GM12873 (cell line): Measurements from ENCODE around the gene KIR3DL2.
"Not testable (repeated sequence)": the region's sequence is repeated elsewhere in the genome, so short reads cannot be mapped to it uniquely, and the experiment has no call there.

ENCODE experiments used
- TF ChIP-seq, protein P1 (sequence below): IDR thresholded peaks from 2 replicates; pipeline ENCODE4 v1.5.1; 2012; ENCODE audit warnings: low read depth, mild to moderate bottlenecking, moderate library complexity, low read length, control low read depth; ENCODE audit not compliant: insufficient read depth; ENCODE audit errors: missing control alignments

KIR3DL2 gene

DNA sequence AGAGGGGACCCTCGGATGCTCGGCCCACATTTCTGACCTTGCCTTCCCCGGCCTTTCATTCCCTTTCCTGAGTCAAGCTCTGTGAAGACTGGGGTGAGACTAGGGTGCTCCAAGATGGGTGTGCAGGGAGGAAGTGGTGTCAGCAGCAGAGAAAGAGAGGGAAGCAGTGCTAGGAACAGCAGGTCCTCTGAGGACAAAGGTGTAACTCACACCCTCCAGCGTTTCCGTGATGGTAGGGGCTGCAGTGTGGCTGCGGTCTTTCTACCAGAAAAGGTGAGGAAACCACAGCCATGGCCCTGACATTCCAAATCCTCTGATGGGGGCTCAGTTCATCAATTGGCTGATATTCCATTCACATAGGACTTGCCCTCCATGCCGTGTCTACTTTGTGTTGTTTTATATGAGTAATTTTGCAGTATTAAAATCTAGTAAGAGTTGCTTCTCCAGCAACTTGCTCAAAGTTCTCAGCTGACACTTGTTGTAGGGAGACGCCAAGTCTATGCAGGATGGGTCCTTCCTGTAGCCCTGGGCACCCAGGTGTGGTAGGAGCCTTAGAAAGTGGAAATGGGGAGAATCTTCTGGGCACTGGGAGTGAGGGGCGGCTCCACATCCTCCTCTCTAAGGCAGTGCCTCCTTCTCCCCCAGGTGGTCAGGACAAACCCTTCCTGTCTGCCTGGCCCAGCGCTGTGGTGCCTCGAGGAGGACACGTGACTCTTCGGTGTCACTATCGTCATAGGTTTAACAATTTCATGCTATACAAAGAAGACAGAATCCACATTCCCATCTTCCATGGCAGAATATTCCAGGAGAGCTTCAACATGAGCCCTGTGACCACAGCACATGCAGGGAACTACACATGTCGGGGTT, 32.3 kb upstream of the KIR3DL2 start:
- TF ChIP-seq, protein P1, sequence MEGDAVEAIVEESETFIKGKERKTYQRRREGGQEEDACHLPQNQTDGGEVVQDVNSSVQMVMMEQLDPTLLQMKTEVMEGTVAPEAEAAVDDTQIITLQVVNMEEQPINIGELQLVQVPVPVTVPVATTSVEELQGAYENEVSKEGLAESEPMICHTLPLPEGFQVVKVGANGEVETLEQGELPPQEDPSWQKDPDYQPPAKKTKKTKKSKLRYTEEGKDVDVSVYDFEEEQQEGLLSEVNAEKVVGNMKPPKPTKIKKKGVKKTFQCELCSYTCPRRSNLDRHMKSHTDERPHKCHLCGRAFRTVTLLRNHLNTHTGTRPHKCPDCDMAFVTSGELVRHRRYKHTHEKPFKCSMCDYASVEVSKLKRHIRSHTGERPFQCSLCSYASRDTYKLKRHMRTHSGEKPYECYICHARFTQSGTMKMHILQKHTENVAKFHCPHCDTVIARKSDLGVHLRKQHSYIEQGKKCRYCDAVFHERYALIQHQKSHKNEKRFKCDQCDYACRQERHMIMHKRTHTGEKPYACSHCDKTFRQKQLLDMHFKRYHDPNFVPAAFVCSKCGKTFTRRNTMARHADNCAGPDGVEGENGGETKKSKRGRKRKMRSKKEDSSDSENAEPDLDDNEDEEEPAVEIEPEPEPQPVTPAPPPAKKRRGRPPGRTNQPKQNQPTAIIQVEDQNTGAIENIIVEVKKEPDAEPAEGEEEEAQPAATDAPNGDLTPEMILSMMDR: no peak

DNA sequence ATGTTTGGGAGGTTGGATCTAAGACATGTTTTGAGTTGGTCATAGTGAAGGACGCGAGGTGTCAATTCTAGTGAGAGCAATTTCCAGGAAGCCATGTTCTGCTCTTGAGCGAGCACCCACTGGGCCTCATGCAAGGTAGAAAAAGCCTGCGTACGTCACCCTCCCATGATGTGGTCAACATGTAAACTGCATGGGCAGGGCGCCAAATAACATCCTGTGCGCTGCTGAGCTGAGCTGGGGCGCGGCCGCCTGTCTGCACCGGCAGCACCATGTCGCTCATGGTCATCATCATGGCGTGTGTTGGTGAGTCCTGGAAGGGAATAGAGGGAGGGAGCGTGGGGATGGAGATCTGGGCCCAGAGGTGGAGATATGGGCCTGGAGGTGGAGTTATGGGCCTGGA, 17.7 kb upstream of the KIR3DL2 start, which contains the start of gene KIR2DS4:
TSS of gene KIR2DS4 (plus strand) at position 181 of the 400 bp plus-strand sequence.
- TF ChIP-seq, protein P1: not testable (repeated sequence)

DNA sequence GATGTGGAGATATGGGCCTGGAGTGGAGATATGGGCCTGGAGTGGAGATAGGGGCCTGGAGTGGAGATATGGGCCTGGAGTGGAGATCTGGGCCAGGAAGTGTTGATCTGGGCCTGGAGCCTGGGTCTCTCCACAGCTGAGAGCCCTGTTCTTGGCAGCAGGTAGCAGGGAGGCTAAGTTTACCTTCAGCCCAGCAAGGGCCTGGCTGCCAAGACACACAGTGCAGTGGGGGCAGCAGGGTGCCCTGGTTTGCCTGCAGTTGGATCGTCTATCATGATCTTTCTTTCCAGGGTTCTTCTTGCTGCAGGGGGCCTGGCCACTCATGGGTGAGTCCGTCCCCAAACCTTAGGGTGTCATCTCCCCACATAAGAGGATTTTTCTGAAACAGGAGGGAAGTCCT, 687 bp downstream of the KIR3DL2 start:
- TF ChIP-seq, protein P1: no peak

DNA sequence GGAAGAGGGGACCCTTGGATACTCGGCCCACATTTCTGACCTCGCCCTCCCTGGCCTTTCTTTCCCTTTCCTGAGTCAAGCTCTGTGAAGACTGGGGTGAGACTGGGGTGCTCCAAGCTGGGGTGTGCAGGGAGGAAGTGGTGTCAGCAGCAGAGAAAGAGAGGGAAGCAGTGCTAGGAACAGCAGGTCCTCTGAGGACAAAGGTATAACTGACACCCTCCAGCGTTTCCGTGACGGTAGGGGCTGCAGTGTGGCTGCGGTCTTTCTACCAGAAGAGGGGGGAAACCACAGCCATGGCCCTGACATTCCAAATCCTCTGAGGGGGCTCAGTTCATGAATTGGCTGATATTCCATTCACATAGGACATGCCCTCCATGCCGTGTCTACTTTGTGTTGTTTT, 1.1 kb downstream of the KIR3DL2 start:
- TF ChIP-seq, protein P1: no peak

DNA sequence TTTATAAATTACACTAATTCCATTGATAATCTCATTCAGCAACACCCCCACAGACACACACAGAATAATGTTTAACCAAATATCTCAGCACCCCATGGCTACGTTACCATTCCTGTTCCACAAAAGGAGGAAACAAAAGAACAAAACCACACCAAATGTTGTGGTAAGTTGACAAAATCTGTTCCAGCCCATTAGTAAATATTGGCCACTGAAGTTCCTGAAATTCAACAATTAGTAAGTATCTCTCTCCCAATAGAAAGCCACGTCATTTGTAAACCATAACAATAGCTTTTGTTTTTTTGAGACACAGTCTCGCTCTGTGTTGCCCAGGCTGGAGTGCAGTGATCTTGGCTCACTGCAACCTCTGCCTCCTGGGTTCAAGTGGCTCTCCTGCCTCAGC, 21.5 kb downstream of the KIR3DL2 start:
- TF ChIP-seq, protein P1: no peak

DNA sequence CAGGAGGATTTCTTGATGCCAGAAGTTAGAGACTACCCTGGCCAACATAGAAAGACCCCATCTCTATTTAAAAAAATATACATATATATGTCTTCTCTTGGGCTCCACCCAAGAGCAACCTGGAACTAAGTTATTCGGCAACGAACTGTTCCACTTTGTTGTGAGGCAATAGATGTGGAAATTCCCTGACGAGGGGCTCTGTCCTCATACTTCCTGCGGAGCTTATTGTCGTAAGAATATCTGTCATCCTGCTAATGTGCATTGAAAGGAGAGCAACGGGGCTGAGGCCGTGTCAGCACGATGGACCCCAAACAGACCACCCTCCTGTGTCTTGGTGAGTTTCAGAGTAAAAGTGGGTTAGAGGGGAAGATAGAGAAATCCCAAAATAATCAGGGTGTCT, 23.7 kb downstream of the KIR3DL2 start, which contains the start of gene FCAR:
TSS of gene FCAR (plus strand) at position 246 of the 400 bp plus-strand sequence. CDS start at position 301, 55 bp downstream.
- TF ChIP-seq, protein P1: no peak

DNA sequence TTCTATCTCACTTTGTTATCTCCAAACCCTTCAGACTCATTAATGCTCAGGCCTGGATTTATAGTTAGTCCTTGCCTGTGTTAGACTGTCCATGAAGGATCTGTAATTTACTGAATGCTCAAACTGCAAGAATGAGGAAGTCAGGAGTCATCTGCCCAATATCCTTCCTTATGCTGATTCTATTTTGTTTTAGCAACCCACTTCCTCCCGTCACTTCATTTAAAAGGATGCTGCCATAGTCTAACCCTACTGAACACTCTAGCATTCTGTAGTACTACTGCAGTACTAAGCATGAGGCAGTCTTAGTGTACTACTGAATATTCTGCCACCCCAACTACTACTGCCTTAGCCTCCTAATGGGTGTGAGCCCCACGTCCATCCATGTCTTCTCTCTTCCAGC, 25.3 kb downstream of the KIR3DL2 start:
- TF ChIP-seq, protein P1: no peak
